GM19397 (cell line): ENCODE results near the gene ANKRD13B.
A peak's percentile ranks its signal among the peaks of the same experiment; 100 is the strongest.
"Not testable (repeated sequence)": the region's sequence is repeated elsewhere in the genome, so short reads cannot be mapped to it uniquely, and the experiment has no call there.

Experiments used
- ATAC-seq: cut with Tn5 transposase; IDR thresholded peaks from one replicate; pipeline ENCODE4 v1.9.1; 2021; ENCODE audit warnings: mild to moderate bottlenecking, moderate library complexity; ENCODE audit not compliant: unreplicated experiment

ANKRD13B gene

DNA sequence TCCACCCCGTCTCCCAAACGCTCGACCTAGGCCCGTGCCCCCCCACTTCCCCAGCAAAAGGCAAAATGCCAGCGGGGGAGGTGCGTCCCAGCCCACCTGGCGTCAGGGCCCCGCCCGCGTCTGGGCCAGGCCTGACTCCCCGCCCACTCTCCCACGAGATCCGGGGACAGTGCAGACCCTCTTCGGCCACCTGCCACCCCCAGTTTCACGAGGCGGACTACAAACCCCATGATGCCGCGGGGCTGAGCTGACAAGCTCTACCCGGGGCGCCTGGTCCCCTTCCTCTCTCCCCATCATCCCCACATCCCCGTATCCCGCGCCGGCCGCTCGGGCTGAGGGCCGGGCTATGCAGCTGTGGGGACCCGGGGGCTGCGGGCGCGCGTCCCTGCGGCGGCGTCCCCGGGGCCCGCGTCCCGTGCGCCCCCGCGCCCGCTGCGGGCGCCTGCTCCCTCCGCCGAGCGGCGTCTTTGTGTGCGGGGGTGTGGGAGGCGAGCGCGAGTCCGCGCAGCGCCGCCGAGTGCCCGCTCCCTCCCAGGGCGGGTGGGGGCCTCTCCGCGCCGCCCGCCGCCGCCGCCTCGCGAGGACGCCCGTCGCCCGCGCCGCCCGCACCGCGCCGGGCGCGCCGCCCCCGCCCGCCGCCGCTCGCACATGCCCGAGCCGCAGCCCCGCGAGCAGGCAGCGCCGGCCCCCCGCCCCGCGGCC, at the start of gene ANKRD13B:
TSS of gene ANKRD13B (plus strand) at position 283 of the 702 bp plus-strand sequence. CDS start 490 bp downstream, outside the sequence.
- ATAC-seq, result no peak

DNA sequence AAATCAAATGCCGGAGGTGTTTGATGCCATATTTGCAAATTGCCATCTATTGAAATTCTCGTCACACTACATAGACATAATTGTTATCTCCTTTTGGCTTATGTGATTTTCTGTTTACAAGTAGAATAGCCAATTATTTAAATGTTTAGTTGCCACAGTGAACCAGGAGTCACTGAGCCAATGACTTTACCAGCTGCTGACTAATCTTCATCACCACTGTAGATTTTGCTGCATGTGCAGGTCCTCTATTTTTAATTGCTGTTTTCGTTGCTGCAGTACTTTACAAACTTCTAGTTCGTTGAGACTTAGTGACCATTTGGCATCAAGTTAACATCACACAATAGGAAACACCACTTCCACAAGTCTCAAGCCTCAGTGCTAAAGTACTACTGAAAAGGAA, 48.9 kb upstream of the ANKRD13B start:
- no peak for ATAC-seq

GRCh38 chr17:29546085-29546484, 46.8 kb upstream of the ANKRD13B start:
- no peak for ATAC-seq

DNA sequence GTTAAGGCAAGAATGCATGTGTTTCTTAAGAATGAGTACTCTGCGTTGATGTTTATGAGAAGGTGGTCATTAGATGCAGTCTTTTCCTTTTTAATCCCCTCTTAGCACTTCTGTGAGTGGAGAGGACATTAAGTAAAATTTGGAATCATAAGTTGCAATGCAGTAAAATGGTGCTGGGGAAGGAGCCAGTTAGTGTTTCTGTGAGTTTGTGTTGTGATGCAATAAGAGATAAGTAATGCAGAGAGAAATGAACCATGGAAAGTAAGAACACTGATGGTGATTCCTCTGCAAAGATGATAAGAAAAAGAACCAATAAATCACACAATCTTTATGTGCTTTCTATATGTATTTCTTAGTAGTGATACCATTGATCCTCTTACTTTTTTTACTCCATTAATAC, 46.1 kb upstream of the ANKRD13B start:
- no peak for ATAC-seq

DNA sequence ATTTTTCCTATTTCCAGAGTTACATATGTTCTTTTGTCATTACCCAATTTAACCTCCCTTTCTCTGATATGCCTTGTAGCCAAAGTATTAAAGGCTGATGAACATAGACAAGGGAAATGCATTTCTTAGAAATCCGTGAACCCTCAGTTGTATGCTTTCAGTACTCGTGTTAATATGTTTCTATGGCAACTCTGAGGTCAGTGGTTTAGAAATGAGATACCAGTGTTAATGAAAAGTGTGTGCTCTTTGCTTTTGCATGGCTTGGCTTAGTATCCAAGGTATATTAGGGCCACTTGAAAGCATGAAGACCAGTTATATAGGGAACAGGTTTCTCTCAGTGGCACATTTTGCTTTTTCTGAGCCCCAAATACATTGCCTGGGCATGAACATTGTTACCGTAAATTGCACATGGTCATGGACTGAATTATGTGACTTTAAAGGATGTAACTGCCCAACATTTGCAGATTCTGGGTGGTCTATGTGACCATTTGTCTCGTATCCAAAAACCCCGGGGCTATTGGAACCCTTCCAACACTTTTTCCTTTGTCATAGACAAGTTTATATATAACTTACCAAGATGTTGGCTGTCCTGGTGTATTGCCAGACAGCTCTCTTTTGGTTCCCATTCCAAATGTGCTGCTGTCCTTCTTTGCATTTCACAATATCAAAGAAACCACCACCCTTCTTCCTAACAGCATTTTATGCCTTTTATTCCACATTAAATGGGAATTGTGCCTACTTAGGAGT, 43.6 kb upstream of the ANKRD13B start:
- no peak for ATAC-seq

GRCh38 chr17:29555840-29556239, 37.1 kb upstream of the ANKRD13B start:
- ATAC-seq, result no peak

- ATAC-seq, result no peak
These were observed 35.7 kb upstream of the ANKRD13B start for GRCh38 chr17:29557085-29557738.

GRCh38 chr17:29557739-29558116, 35.2 kb upstream of the ANKRD13B start:
- ATAC-seq, result no peak

DNA sequence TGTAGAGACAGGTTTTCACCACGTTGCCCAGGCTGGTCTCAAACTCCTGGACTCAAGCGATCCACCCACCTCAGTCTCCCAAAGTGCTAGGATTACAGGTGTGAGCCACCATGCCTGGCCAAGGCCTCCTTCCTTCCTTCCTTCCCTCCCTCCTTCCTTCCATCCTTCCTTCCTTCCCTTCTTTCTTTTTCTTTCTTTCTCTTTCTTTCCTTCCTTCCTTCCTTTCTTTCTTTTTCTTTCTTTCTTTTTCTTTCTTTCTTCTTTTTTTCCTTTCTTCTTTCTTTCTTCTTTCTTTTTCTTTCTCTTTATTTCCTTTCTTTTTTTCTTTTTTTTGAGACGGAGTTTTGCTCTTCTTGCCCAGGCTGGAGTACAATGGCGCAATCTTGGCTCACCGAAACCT, 34.8 kb upstream of the ANKRD13B start:
- not testable (repeated sequence) for ATAC-seq

DNA sequence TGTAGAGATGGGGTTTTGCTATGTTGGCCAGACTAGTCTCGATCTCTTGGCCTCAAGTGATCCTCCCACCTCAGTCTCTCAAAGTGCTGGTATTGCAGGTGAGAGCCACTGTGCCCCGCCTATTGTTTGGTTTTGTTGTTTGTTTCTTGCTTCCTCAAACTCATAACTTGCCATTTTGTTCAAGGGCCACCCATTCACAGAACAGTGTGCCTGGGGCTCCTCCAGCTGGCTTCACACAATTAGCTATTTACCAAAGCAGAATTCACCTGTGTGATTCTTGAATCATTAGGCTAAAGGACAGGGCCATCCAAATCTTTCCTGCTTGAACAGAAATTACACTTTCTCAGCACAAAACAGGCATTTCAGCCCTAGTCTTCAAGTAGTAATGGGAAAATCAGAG, 33.3 kb upstream of the ANKRD13B start:
- ATAC-seq, result no peak

GRCh38 chr17:29560316-29560715, 32.6 kb upstream of the ANKRD13B start:
- ATAC-seq, result no peak

GRCh38 chr17:29561554-29562517, 31.1 kb upstream of the ANKRD13B start:
- no peak for ATAC-seq

DNA sequence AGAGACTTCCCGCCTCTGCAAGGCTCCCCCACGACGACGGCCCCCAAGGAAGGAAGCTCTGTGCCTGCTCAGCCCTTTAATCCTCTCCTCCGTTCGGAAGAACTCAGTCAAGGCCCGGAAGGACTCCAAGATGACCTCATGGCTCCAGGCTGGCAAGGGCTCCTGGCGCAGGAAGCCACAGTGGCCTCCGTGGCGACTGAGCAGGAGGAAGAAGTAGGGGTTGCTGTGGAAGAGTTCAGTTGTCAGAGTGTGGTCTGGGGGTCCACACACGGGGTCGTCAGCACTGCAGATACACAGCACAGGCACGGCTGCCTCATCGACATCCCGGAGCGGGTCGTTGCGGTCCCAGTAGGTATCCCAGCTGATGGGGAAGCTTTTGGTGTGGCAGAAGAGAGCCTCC, 30.3 kb upstream of the ANKRD13B start:
- ATAC-seq, result no peak

- no peak for ATAC-seq
These were observed 29.1 kb upstream of the ANKRD13B start for GRCh38 chr17:29563816-29564215.

- ATAC-seq, result no peak
These were observed 27.1 kb upstream of the ANKRD13B start for GRCh38 chr17:29565643-29566472.

DNA sequence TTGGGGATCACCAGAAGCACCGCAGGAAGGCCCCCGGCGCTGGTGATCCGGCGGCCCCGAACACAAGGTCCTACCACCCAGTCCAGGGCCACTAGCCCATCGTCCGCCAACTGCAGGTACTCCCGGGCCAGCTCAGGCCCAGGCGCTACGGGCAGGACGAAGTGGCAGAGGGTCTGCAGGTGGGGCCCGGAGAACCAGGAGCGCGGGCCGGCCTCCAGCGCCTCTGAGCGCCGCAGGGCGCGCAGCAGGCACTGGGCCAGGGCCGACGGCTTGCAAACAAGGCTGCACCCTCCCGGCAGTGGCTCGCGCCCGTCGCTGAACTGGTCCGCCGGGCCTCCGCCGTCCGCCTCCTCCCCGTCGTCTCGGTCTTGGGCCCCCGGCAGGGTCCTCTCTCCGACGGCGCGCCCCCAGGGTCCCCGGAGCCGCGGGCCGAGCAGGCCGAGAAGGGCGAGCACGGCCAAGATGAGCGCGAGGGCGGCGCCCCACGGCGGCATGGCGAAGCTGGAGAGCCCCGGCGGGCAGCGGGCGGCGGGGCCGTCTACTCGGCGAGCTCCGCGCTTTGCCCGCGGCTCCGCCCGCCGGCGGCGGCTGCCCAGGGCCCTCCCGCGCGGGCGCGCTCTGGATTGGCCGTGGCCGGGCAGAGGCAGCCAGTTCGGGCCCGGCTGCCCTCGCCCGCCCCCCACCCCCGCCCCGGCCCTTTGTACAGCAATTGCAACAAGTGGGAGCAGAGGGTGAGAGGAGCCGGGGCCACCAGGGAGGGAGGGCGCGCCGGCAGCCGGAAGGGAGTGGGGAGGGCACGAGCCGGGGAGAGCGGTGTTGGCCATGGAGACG, 26.2 kb upstream of the ANKRD13B start, which contains the start of gene ABHD15:
TSS of gene ABHD15 (minus strand) at position 565 of the 831 bp plus-strand sequence. CDS start at position 494, 71 bp downstream.
- ATAC-seq, result peak; percentile 23

DNA sequence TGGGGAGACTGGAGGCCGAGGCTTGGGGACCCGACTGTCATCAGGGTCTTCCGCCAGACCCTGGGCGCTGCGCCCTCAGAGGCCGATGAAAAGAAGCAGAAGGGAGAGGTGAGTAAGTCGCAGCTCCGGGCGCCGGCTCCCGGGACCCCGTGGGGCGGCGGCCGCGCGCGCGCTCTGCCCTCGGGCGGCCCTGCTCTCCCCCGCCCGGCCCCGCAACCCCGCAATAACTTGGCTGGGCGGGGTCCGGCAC, 25.7 kb upstream of the ANKRD13B start:
- peak; percentile 6 for ATAC-seq

DNA sequence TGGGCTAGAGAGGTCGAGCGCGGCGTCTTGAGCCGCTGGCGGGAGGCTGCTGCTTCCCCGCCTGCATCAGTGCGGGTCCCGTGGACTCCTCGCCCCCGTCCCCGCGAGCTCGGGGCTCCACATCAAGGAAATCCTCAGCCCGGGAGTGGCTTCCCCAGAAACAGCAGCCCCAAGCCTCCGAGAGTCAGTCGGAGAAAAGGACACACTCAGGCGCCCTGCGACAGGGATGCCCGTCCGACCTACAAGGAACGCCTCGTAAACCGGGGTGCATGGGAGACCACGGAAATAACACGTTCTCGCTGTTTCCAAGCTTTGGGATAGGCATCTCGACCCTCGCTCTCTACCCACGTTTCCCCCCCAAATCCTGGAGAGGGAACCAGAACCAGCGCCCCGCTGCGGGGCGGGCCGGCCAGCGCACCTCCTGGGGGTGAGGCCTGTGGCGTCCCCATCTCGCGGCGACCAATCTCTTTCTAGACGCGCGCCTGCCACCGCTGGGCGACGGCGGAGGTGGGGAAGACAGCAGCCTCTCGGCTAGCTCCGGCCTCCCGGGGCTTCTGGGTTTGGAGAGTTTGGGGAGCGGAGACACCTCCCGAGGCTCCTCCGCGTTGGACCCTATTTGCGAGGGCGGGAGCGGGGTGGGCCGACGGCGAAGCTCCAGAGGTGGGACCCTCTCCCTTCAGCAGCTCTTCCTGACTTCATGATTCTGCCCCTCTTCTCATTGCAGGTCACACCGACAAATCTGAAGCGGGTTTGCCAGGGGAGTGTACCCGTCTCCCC, 25.2 kb upstream of the ANKRD13B start:
- peak; percentile 30 for ATAC-seq
